HepG2 (cell line): ENCODE results near the gene ITIH2. TPM values are rescaled to one million over a fixed set of nuclear protein-coding genes. Genes with fewer than 3 reads are reported as not detected.

Source experiments
- CBX1 ChIP-seq: IDR thresholded peaks from one replicate; pipeline ENCODE4 v1.6.1; 2016; ENCODE audit warnings: antibody characterized with exemption, low read depth
- CCDC6 ChIP-seq: sonication (generic); formaldehyde crosslinking; IDR thresholded peaks from 2 replicates; pipeline ENCODE4 v1.8.1; 2022; ENCODE audit warnings: mild to moderate bottlenecking, missing genetic modification reagents, moderate library complexity
- FOXK1 ChIP-seq: sonication (generic); formaldehyde crosslinking; IDR thresholded peaks from 2 replicates; pipeline ENCODE4 v1.4.0; 2020; ENCODE audit warnings: low read depth, missing genetic modification reagents, borderline replicate concordance
- MLX ChIP-seq: IDR thresholded peaks from 2 replicates; pipeline ENCODE4 v1.6.1; 2016
- PRMT3 ChIP-seq: sonication (generic); formaldehyde crosslinking; IDR thresholded peaks from 2 replicates; pipeline ENCODE4 v1.8.1; 2022; ENCODE audit warnings: low read depth, mild to moderate bottlenecking, moderate library complexity, missing genetic modification reagents, borderline replicate concordance
- STAG1 ChIP-seq: sonication (generic); formaldehyde crosslinking; IDR thresholded peaks from 2 replicates; pipeline ENCODE4 v1.4.0; 2020; ENCODE audit warnings: missing genetic modification reagents
- SUZ12 ChIP-seq: fragments of 150-350 bp; IDR thresholded peaks from 2 replicates; pipeline ENCODE4 v1.6.1; 2014; ENCODE audit warnings: low read depth, low read length
- TBX3 ChIP-seq: fragments of 450-650 bp; IDR thresholded peaks from 2 replicates; pipeline ENCODE4 v1.6.1; 2017; ENCODE audit warnings: antibody characterized with exemption, mild to moderate bottlenecking, inconsistent platforms, borderline replicate concordance
- TERF1 ChIP-seq: sonication (generic); formaldehyde crosslinking; IDR thresholded peaks from 2 replicates; pipeline ENCODE4 v1.8.0; 2022; ENCODE audit warnings: mild to moderate bottlenecking, missing genetic modification reagents, moderate library complexity
- TP53 ChIP-seq: sonication (generic); formaldehyde crosslinking; conservative IDR thresholded peaks from 2 replicates; pipeline ENCODE4 v1.4.0; 2020; ENCODE audit warnings: missing genetic modification reagents
- ZBTB14 ChIP-seq: sonication (generic); formaldehyde crosslinking; IDR thresholded peaks from 2 replicates; pipeline ENCODE4 v1.4.0; 2020; ENCODE audit warnings: missing genetic modification reagents
- ZNF3 ChIP-seq: IDR thresholded peaks from 2 replicates; pipeline ENCODE4 v1.7.0; 2017; ENCODE audit warnings: inconsistent platforms
- ZNF407 ChIP-seq: sonication (generic); formaldehyde crosslinking; IDR thresholded peaks from one replicate; pipeline ENCODE4 v1.5.1; 2020; ENCODE audit warnings: mild to moderate bottlenecking, missing genetic modification reagents; ENCODE audit errors: not compliant biosample characterization
- ZNF513 ChIP-seq: sonication (generic); formaldehyde crosslinking; conservative IDR thresholded peaks from 2 replicates; pipeline ENCODE4 v1.5.0; 2020; ENCODE audit warnings: missing genetic modification reagents
- ZNF607 ChIP-seq: sonication (generic); formaldehyde crosslinking; IDR thresholded peaks from 2 replicates; pipeline ENCODE4 v1.5.1; 2020; ENCODE audit warnings: missing genetic modification reagents, mild to moderate bottlenecking, borderline replicate concordance
- ZNF7 ChIP-seq: IDR thresholded peaks from 2 replicates; pipeline ENCODE4 v1.6.1; 2016; ENCODE audit warnings: missing biosample characterization, missing genetic modification reagents
- polyA plus RNA-seq, 8 experiments: library from polyadenylated mRNA; depleted of rRNA in 3 of 8; stranded (reverse) in 7 of 8; unstranded in 1 of 8; fragments of >200 nt; fragmentation: Illumina TruSeq in 4 of 8; extraction: Trizol in 4 of 8; gene quantifications; 2 replicates each; pipeline versions ENCODE4 v1.2.1 to v1.2.3, GENCODE V29; 2011 to 2016; ENCODE audit warnings: low read depth in 4 of 8, missing spikeins in 1 of 8, mixed read lengths in 1 of 8; ENCODE audit not compliant: insufficient read depth in 1 of 8
- total RNA-seq, 5 experiments: library from RNA; depleted of rRNA; stranded (reverse); fragments of >200 nt; fragmentation: Illumina TruSeq; extraction: Trizol; gene quantifications; 2 replicates each; pipeline ENCODE4 v1.2.3, GENCODE V29; 2016; ENCODE audit warnings: low read depth in 1 of 5

The ITIH2 gene
- total and polyA plus RNA-seq, 2 of the 13 experiments (the other 11 are each of a cell fraction or from before 2014, with no cell fraction given), result 1,197 to 1,427 TPM

GRCh38 chr10:7787857-7788638 is 84.9 kb downstream of the ITIH2 start, which contains the start of the genes ATP5F1C and KIN (continued):
- TF ChIP-seq ZNF407 (peak; percentile 88), ZBTB14 (CRISPR knock-in tag) (0 out of 2 replicates have a peak, but pooled peaks have one; percentile 36), TERF1 (CRISPR knock-in tag) (no peak), ZNF3 (CRISPR knock-in tag) (no peak), FOXK1 (CRISPR knock-in tag) (peak; percentile 37; the same call in 1 of the 2 replicates), CCDC6 (CRISPR knock-in tag) (no peak), SUZ12 (no peak), STAG1 (no peak), ZNF513 (CRISPR knock-in tag) (no peak), CBX1 (peak; percentile 46), MLX (CRISPR knock-in tag) (no peak), PRMT3 (no peak), ZNF607 (CRISPR knock-in tag) (peak; percentile 87; the same call in 1 of the 2 replicates), TP53 (no peak), TBX3 (no peak), ZNF7 (no peak; the same call in 1 of the 2 replicates)
